Keratinocyte (primary cell): Measurements from ENCODE around the gene KCNAB2. TPM values are rescaled to one million over a fixed set of nuclear protein-coding genes. Genes with fewer than 3 reads are reported as not detected.

ENCODE experiments used
- DNase-seq: peaks from one replicate; pipeline ENCODE4 v3.0.0-alpha.2; 2011; ENCODE audit warnings: low read depth, missing footprints, low spot score
- FAIRE-seq: peaks from 2 replicates; lab custom pipeline; 2011; peaks lifted over from hg19 to GRCh38; lab: Jason Lieb, UNC
- H2AFZ ChIP-seq: 2 replicates; pipeline ENCODE4 v1.6.0; 2012; ENCODE audit warnings: low read length, control low read depth, inconsistent platforms; ENCODE audit not compliant: control insufficient read depth
- H3K27ac ChIP-seq: 2 replicates; pipeline ENCODE4 v1.5.1; 2011; ENCODE audit warnings: low read length; ENCODE audit not compliant: control insufficient read depth, insufficient read depth
- H3K27me3 ChIP-seq: 3 replicates; pipeline ENCODE4 v1.6.0; 2011; ENCODE audit warnings: low read length; ENCODE audit not compliant: control insufficient read depth, insufficient read depth; ENCODE audit errors: extremely low read depth
- H3K36me3 ChIP-seq, 2 experiments: 2 replicates in 1 of 2; 3 replicates in 1 of 2; pipeline ENCODE4 v1.5.1; 2011; ENCODE audit warnings: low read length in 2 of 2, mild to moderate bottlenecking in 1 of 2; ENCODE audit not compliant: control insufficient read depth in 2 of 2, insufficient read depth in 2 of 2; ENCODE audit errors: extremely low read depth in 1 of 2
- H3K4me1 ChIP-seq: 3 replicates; pipeline ENCODE4 v1.5.1; 2011; ENCODE audit warnings: low read length; ENCODE audit not compliant: control insufficient read depth, insufficient read depth; ENCODE audit errors: extremely low read depth
- H3K4me2 ChIP-seq: 3 replicates; pipeline ENCODE4 v1.6.0; 2011; ENCODE audit warnings: low read depth, low read length; ENCODE audit not compliant: control insufficient read depth, insufficient read depth; ENCODE audit errors: extremely low read depth
- H3K4me3 ChIP-seq, 3 experiments: fragments of 200-600 bp in 1 of 3; sonication (generic) in 1 of 3; 2 replicates in 2 of 3; 3 replicates in 1 of 3; pipeline ENCODE4 v1.5.1; 2011 to 2016; ENCODE audit warnings: low read length in 3 of 3, mild to moderate bottlenecking in 3 of 3, control low read depth in 2 of 3, inconsistent platforms in 1 of 3, low read depth in 1 of 3, mixed read lengths in 1 of 3, mixed run types in 1 of 3, moderate library complexity in 1 of 3; ENCODE audit not compliant: control insufficient read depth in 2 of 3, insufficient read depth in 2 of 3; ENCODE audit errors: extremely low read depth in 1 of 3
- H3K79me2 ChIP-seq: 2 replicates; pipeline ENCODE4 v1.6.0; 2012; ENCODE audit warnings: low read length; ENCODE audit not compliant: control insufficient read depth, insufficient read depth
- H3K9ac ChIP-seq: 3 replicates; pipeline ENCODE4 v1.6.0; 2011; ENCODE audit warnings: low read length; ENCODE audit not compliant: control insufficient read depth, insufficient read depth; ENCODE audit errors: extremely low read depth
- H3K9me1 ChIP-seq: 3 replicates; pipeline ENCODE4 v1.6.0; 2011; ENCODE audit warnings: low read length; ENCODE audit not compliant: control insufficient read depth, insufficient read depth; ENCODE audit errors: extremely low read depth
- H3K9me3 ChIP-seq: 2 replicates; pipeline ENCODE4 v1.5.1; 2012; ENCODE audit warnings: low read depth, low read length; ENCODE audit not compliant: control insufficient read depth
- H4K20me1 ChIP-seq: 3 replicates; pipeline ENCODE4 v1.6.0; 2011; ENCODE audit warnings: low read length; ENCODE audit not compliant: control insufficient read depth, insufficient read depth; ENCODE audit errors: extremely low read depth
- CTCF ChIP-seq, 3 experiments: IDR thresholded peaks in 1 of 3; conservative IDR thresholded peaks in 1 of 3; optimal IDR thresholded peaks in 1 of 3; 2 replicates in 2 of 3; 3 replicates in 1 of 3; pipeline versions ENCODE3 to v1.5.1; 2011; ENCODE audit warnings: low read length in 3 of 3, mild to moderate bottlenecking in 3 of 3, moderate library complexity in 2 of 3, control low read depth in 1 of 3, inconsistent platforms in 1 of 3; ENCODE audit not compliant: insufficient read depth in 2 of 3; ENCODE audit errors: extremely low read depth in 1 of 3
- EZH2 ChIP-seq: IDR thresholded peaks from one replicate; pipeline ENCODE4 v1.6.1; 2012; ENCODE audit warnings: inconsistent platforms, mild to moderate bottlenecking, low read length, moderate library complexity
- dilution Hi-C: fragments of 300-500 bp; cut with MboI; formaldehyde crosslinking; loops from one replicate; pipeline ENCODE4 v1.7.0; 2020; ENCODE audit warnings: low sequenced_read_pairs; ENCODE audit not compliant: extremely low pct_ligation_motif_present
- polyA plus RNA-seq, 5 experiments: library from polyadenylated mRNA; depleted of rRNA in 3 of 5; stranded (reverse) in 3 of 5; stranded (forward) in 1 of 5; unstranded in 1 of 5; fragments of >200 nt; gene quantifications; 1 replicate in 1 of 5; 2 replicates in 3 of 5; 3 replicates in 1 of 5; pipeline versions ENCODE4 v1.2.1 to v1.2.3, GENCODE V29; 2011 to 2012; ENCODE audit warnings: missing spikeins in 2 of 5, low read depth in 1 of 5, low replicate concordance in 1 of 5

Gene KCNAB2
- polyA plus RNA-seq, 1 donor (not counting 4 experiments of a cell fraction or from before 2014, with no cell fraction given) = 1.8 TPM

GRCh38 chr1:6054596-6054995 is 8.9 kb downstream of the KCNAB2 start:
- dilution Hi-C loops = no loop called here

GRCh38 chr1:6056572-6056948 is 10.9 kb downstream of the KCNAB2 start:
- no peak overlapping the region for H3K4me3 ChIP-seq
- no peak overlapping the region for H2AFZ ChIP-seq
- no peak overlapping the region for H3K9ac ChIP-seq
- no peak overlapping the region for H3K4me2 ChIP-seq
- peaks cover 8% of the 10 kb centered on the region for H3K4me1 ChIP-seq
- no peaks in the 10 kb centered on the region for H3K9me3 ChIP-seq
- no peak for DNase-seq
- no peak overlapping the region for H3K27ac ChIP-seq
- H3K79me2 ChIP-seq = no peaks in the 10 kb centered on the region
- TF ChIP-seq CTCF (optimal IDR thresholded peaks at IDR 0.05 in 1 of 3, IDR thresholded peaks at IDR 0.05 in 1 of 3, conservative IDR thresholded peaks at IDR 0.05 in 1 of 3; ENCODE audit: extremely low read depth in 1 of 3, insufficient read depth in 2 of 3, low read length in 3 of 3) = no peak
- TF ChIP-seq EZH2 = no peak
- dilution Hi-C loops = no loop called here
- no peaks in the 10 kb centered on the region for H3K36me3 ChIP-seq
- H4K20me1 ChIP-seq = peaks cover 4% of the 10 kb centered on the region
- H3K27me3 ChIP-seq = peaks cover 7% of the 10 kb centered on the region
- FAIRE-seq = no peak
- H3K9me1 ChIP-seq = no peaks in the 10 kb centered on the region

More at GRCh38 chr1:6054596-6054995, 8.9 kb downstream of the KCNAB2 start:
- peaks cover 8% of the 10 kb centered on the region for H3K4me1 ChIP-seq
- no peak overlapping the region for H3K4me2 ChIP-seq
- FAIRE-seq = no peak
- no peaks in the 10 kb centered on the region for H3K79me2 ChIP-seq
- H3K36me3 ChIP-seq = no peaks in the 10 kb centered on the region
- H3K9me3 ChIP-seq = no peaks in the 10 kb centered on the region
- H4K20me1 ChIP-seq = peaks cover 4% of the 10 kb centered on the region
- no peaks in the 10 kb centered on the region for H3K9me1 ChIP-seq
- no peak overlapping the region for H3K9ac ChIP-seq
- H3K4me3 ChIP-seq = no peak overlapping the region
- no peak overlapping the region for H2AFZ ChIP-seq
- TF ChIP-seq EZH2 (no peak), CTCF (optimal IDR thresholded peaks at IDR 0.05 in 1 of 3, IDR thresholded peaks at IDR 0.05 in 1 of 3, conservative IDR thresholded peaks at IDR 0.05 in 1 of 3; ENCODE audit: extremely low read depth in 1 of 3, insufficient read depth in 2 of 3, low read length in 3 of 3) (no peak)
- H3K27ac ChIP-seq = no peak overlapping the region
- no peak for DNase-seq
- peaks cover 3% of the 10 kb centered on the region for H3K27me3 ChIP-seq
